ENCODE measurements around the gene ITSN1. TPM values are rescaled to one million over a fixed set of nuclear protein-coding genes. Genes with fewer than 3 reads are reported as not detected.

ITSN1 gene
- total and polyA plus RNA-seq, 2 experiments from 2014 or later = 77.9 to 95.7 TPM

- TF ChIP-seq, protein P1, sequence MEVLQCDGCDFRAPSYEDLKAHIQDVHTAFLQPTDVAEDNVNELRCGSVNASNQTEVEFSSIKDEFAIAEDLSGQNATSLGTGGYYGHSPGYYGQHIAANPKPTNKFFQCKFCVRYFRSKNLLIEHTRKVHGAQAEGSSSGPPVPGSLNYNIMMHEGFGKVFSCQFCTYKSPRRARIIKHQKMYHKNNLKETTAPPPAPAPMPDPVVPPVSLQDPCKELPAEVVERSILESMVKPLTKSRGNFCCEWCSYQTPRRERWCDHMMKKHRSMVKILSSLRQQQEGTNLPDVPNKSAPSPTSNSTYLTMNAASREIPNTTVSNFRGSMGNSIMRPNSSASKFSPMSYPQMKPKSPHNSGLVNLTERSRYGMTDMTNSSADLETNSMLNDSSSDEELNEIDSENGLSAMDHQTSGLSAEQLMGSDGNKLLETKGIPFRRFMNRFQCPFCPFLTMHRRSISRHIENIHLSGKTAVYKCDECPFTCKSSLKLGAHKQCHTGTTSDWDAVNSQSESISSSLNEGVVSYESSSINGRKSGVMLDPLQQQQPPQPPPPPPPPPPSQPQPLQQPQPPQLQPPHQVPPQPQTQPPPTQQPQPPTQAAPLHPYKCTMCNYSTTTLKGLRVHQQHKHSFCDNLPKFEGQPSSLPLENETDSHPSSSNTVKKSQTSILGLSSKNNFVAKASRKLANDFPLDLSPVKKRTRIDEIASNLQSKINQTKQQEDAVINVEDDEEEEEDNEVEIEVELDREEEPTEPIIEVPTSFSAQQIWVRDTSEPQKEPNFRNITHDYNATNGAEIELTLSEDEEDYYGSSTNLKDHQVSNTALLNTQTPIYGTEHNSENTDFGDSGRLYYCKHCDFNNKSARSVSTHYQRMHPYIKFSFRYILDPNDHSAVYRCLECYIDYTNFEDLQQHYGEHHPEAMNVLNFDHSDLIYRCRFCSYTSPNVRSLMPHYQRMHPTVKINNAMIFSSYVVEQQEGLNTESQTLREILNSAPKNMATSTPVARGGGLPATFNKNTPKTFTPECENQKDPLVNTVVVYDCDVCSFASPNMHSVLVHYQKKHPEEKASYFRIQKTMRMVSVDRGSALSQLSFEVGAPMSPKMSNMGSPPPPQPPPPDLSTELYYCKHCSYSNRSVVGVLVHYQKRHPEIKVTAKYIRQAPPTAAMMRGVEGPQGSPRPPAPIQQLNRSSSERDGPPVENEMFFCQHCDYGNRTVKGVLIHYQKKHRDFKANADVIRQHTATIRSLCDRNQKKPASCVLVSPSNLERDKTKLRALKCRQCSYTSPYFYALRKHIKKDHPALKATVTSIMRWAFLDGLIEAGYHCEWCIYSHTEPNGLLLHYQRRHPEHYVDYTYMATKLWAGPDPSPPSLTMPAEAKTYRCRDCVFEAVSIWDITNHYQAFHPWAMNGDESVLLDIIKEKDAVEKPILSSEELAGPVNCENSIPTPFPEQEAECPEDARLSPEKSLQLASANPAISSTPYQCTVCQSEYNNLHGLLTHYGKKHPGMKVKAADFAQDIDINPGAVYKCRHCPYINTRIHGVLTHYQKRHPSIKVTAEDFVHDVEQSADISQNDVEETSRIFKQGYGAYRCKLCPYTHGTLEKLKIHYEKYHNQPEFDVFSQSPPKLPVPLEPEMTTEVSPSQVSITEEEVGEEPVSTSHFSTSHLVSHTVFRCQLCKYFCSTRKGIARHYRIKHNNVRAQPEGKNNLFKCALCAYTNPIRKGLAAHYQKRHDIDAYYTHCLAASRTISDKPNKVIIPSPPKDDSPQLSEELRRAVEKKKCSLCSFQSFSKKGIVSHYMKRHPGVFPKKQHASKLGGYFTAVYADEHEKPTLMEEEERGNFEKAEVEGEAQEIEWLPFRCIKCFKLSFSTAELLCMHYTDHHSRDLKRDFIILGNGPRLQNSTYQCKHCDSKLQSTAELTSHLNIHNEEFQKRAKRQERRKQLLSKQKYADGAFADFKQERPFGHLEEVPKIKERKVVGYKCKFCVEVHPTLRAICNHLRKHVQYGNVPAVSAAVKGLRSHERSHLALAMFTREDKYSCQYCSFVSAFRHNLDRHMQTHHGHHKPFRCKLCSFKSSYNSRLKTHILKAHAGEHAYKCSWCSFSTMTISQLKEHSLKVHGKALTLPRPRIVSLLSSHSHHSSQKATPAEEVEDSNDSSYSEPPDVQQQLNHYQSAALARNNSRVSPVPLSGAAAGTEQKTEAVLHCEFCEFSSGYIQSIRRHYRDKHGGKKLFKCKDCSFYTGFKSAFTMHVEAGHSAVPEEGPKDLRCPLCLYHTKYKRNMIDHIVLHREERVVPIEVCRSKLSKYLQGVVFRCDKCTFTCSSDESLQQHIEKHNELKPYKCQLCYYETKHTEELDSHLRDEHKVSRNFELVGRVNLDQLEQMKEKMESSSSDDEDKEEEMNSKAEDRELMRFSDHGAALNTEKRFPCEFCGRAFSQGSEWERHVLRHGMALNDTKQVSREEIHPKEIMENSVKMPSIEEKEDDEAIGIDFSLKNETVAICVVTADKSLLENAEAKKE (CRISPR knock-in tag; IDR thresholded peaks at IDR 0.05) = no peak
Measured at GRCh38 chr21:33650230-33650629, 7.9 kb downstream of the ITSN1 start (continued).

DNA sequence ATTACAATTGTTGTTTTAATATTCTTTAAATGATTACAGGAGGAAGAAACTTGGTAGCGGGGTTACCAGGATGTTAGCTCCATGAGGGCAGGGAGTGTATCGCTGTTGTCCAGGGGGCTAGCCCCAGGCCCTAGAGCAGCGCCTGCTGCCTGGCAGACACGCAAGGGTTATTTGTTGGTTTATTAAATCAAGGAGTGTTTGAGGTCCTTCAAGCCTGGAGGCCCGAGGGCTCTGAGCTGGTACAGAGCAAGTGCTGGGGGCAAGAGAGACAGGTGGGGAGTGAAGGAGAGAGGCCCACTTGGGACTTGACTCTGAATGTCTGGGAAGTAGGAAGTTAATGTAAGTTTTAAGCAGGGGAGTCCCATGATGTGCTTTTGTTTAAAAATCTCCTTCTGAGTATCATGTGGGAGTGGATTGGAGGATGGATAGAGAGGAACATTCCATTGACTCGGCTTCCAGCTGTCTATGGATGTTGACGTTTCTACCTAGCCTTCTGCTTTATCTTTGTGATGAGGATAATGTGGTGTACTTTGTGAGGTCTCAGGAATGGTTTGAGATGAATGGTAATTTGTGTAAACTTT is 8.7 kb downstream of the ITSN1 start:
- peaks cover 100% of the 10 kb centered on the region for H3K79me2 ChIP-seq (replicated peaks; ENCODE audit: insufficient read depth)
- H3F3A ChIP-seq (replicated peaks; ENCODE audit: low read depth) = no peaks in the 10 kb centered on the region; the same call in 1 of the 2 replicates
- peaks cover 57% of the 10 kb centered on the region for H4K20me1 ChIP-seq (replicated peaks; ENCODE audit: insufficient read depth)
- TF ChIP-seq ZNF114 (CRISPR knock-in tag; IDR thresholded peaks at IDR 0.05) = no peak
- H3K4me1 ChIP-seq (ENCODE audit: insufficient read depth) = peaks cover 37% of the 10 kb centered on the region
- Mint-ChIP-seq H3K27me3 (ENCODE audit: insufficient read depth, low read depth, poor library complexity) (peaks cover 5% of the 10 kb centered on the region), H3K4me1 (peaks cover 52% of the 10 kb centered on the region), H3K4me3 (no peak overlapping the region), H3K9me3 (no peaks in the 10 kb centered on the region), H3K27ac (peak overlapping the region; percentile 36), H3K36me3 (ENCODE audit: low read depth) (peaks cover 12% of the 10 kb centered on the region; the same call in 2 of the 3 replicates)
- no peaks in the 10 kb centered on the region for H3K9me2 ChIP-seq (ENCODE audit: insufficient read depth)
- no peak overlapping the region for H3K4me3 ChIP-seq
- H3K4me2 ChIP-seq = peak overlapping the region; percentile 5; the same call in 1 of the 2 replicates
- no peak overlapping the region for H3K27ac ChIP-seq (ENCODE audit: low read depth)
- H2AFZ ChIP-seq = no peak overlapping the region
- H3K27me3 ChIP-seq (ENCODE audit: insufficient read depth) = no peaks in the 10 kb centered on the region
- ATAC-seq = peak; percentile 49
- no peaks in the 10 kb centered on the region for H3K36me3 ChIP-seq (ENCODE audit: insufficient read depth)
- DNase-seq (ENCODE audit: low spot score) = peak; percentile 39
